ENCODE data around the gene LRP2.

DNA sequence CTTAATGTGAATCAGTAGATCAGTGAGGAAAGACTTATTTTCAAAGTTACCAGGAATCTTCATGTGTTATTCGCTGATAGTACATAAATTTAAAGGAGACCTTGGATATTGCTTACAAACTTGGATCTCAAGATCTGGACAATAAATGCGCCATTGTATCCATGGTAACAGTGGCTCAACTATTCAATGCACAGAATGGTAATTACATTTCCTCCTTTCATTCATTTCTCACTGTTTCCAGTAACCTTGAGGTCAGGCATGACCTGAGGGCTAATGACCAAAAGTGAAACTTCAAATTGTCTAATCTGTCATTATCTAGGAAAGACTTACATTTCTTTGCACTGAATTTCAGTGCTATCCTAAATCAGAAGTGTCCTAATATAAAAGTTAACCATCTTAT, 8.1 kb downstream of the LRP2 start:
- TF ChIP-seq, protein P1, sequence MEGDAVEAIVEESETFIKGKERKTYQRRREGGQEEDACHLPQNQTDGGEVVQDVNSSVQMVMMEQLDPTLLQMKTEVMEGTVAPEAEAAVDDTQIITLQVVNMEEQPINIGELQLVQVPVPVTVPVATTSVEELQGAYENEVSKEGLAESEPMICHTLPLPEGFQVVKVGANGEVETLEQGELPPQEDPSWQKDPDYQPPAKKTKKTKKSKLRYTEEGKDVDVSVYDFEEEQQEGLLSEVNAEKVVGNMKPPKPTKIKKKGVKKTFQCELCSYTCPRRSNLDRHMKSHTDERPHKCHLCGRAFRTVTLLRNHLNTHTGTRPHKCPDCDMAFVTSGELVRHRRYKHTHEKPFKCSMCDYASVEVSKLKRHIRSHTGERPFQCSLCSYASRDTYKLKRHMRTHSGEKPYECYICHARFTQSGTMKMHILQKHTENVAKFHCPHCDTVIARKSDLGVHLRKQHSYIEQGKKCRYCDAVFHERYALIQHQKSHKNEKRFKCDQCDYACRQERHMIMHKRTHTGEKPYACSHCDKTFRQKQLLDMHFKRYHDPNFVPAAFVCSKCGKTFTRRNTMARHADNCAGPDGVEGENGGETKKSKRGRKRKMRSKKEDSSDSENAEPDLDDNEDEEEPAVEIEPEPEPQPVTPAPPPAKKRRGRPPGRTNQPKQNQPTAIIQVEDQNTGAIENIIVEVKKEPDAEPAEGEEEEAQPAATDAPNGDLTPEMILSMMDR (IDR thresholded peaks at IDR 0.05): no peak
- no peak for TF ChIP-seq POLR2A (IDR thresholded peaks at IDR 0.05)

Measured in thyroid gland (tissue), 4 donors.